CD14-positive monocyte (primary cell): ENCODE results near the gene AMPD3. TPM values are rescaled to one million over a fixed set of nuclear protein-coding genes. Genes with fewer than 3 reads are reported as not detected.

Experiments
- DNase-seq, 3 donors: peaks; one replicate each; pipeline ENCODE4 v3.0.0-alpha.2; 2011 to 2022
- H2AFZ ChIP-seq: 2 replicates; pipeline ENCODE4 v1.6.0; 2012; ENCODE audit warnings: mild to moderate bottlenecking, low read depth, low read length, inconsistent platforms; ENCODE audit not compliant: insufficient read depth, poor library complexity, severe bottlenecking
- H3K27ac ChIP-seq, 2 donors: 1 replicate in 1 of 2; 2 replicates in 1 of 2; pipeline ENCODE4 v1.5.1; 2012 to 2013; ENCODE audit warnings: low read length in 2 of 2, control low read depth in 1 of 2, inconsistent platforms in 1 of 2, low read depth in 1 of 2, mild to moderate bottlenecking in 1 of 2
- H3K27me3 ChIP-seq, 2 donors: one replicate each; pipeline versions ENCODE4 v1.6.0 to v1.6.1; 2011 to 2013; ENCODE audit warnings: low read length in 2 of 2; ENCODE audit not compliant: control insufficient read depth in 2 of 2, insufficient read depth in 2 of 2
- H3K36me3 ChIP-seq, 2 donors: replicated peaks in 1 of 2; 1 replicate in 1 of 2; 2 replicates in 1 of 2; pipeline versions ENCODE4 v1.5.1 to v1.6.1; 2012 to 2013; ENCODE audit warnings: low read length in 2 of 2, control low read depth in 1 of 2, inconsistent platforms in 1 of 2, mild to moderate bottlenecking in 1 of 2; ENCODE audit not compliant: insufficient read depth in 2 of 2, control insufficient read depth in 1 of 2
- H3K4me1 ChIP-seq, 2 donors: 1 replicate in 1 of 2; 2 replicates in 1 of 2; pipeline versions ENCODE4 v1.5.1 to v1.6.1; 2012 to 2013; ENCODE audit warnings: low read length in 2 of 2, control low read depth in 1 of 2, inconsistent platforms in 1 of 2, mild to moderate bottlenecking in 1 of 2, moderate library complexity in 1 of 2; ENCODE audit not compliant: insufficient read depth in 2 of 2, control insufficient read depth in 1 of 2
- H3K4me2 ChIP-seq: replicated peaks from 2 replicates; pipeline ENCODE3; 2012; ENCODE audit warnings: low read length, moderate library complexity, mild to moderate bottlenecking; ENCODE audit not compliant: poor library complexity, severe bottlenecking; ENCODE audit errors: extremely low read depth
- H3K4me3 ChIP-seq, 3 experiments: fragments of 200-600 bp in 1 of 3; sonication (generic) in 1 of 3; replicated peaks in 1 of 3; 1 replicate in 2 of 3; 2 replicates in 1 of 3; pipeline ENCODE4 v1.5.1; 2011 to 2013; ENCODE audit warnings: low read length in 3 of 3, mild to moderate bottlenecking in 3 of 3, control low read depth in 2 of 3, low read depth in 2 of 3, inconsistent platforms in 1 of 3, moderate library complexity in 1 of 3
- H3K79me2 ChIP-seq: 2 replicates; pipeline ENCODE4 v1.6.0; 2012; ENCODE audit warnings: mild to moderate bottlenecking, control low read depth, inconsistent platforms, low read length, moderate library complexity; ENCODE audit not compliant: insufficient read depth
- H3K9ac ChIP-seq: 2 replicates; pipeline ENCODE4 v1.6.0; 2017; ENCODE audit warnings: low read length, mild to moderate bottlenecking; ENCODE audit not compliant: insufficient read depth, poor library complexity, severe bottlenecking
- H3K9me3 ChIP-seq, 2 donors: replicated peaks in 1 of 2; 1 replicate in 1 of 2; 2 replicates in 1 of 2; pipeline versions ENCODE4 v1.5.1 to v1.6.1; 2012 to 2013; ENCODE audit warnings: low read length in 2 of 2, control low read depth in 1 of 2; ENCODE audit not compliant: control insufficient read depth in 1 of 2, insufficient read depth in 1 of 2
- H4K20me1 ChIP-seq: 2 replicates; pipeline ENCODE4 v1.6.0; 2012; ENCODE audit warnings: mild to moderate bottlenecking, low read length, control low read depth, moderate library complexity; ENCODE audit not compliant: insufficient read depth
- H3K27ac Mint-ChIP-seq, 7 donors: one replicate each; pipeline ENCODE4 v1.8.0; 2020; ENCODE audit warnings: mild to moderate bottlenecking in 7 of 7, mixed read lengths in 7 of 7, moderate library complexity in 6 of 7, inconsistent platforms in 2 of 7
- H3K27me3 Mint-ChIP-seq, 3 donors: one replicate each; pipeline ENCODE4 v1.8.0; 2021 to 2022; ENCODE audit warnings: low read depth in 3 of 3, mild to moderate bottlenecking in 3 of 3, mixed read lengths in 3 of 3, moderate library complexity in 3 of 3, inconsistent platforms in 1 of 3
- H3K36me3 Mint-ChIP-seq, 2 donors: one replicate each; pipeline ENCODE4 v1.8.0; 2020; ENCODE audit warnings: mixed read lengths in 2 of 2, inconsistent platforms in 1 of 2, mild to moderate bottlenecking in 1 of 2
- H3K4me1 Mint-ChIP-seq: one replicate; pipeline ENCODE4 v1.8.0; 2020; ENCODE audit warnings: mild to moderate bottlenecking, mixed read lengths
- H3K4me3 Mint-ChIP-seq, 2 donors: one replicate each; pipeline ENCODE4 v1.8.0; 2020; ENCODE audit warnings: mild to moderate bottlenecking in 2 of 2, mixed read lengths in 2 of 2, moderate library complexity in 1 of 2
- H3K9me3 Mint-ChIP-seq, 7 donors: one replicate each; pipeline ENCODE4 v1.8.0; 2020 to 2022; ENCODE audit warnings: mixed read lengths in 7 of 7, mild to moderate bottlenecking in 6 of 7, moderate library complexity in 6 of 7, inconsistent platforms in 2 of 7
- WGBS: methylation state at CpG from one replicate; pipeline ENCODE4 v1.1.5; 2013; ENCODE audit warnings: missing lambda C conversion rate; ENCODE audit not compliant: insufficient coverage; 5-methylcytosine and 5-hydroxymethylcytosine counted together
- intact Hi-C, 2 donors: fragments of 100-400 bp; cut with micrococcal nuclease; formaldehyde crosslinking; loops; one replicate each; pipeline versions ENCODE4 v1.15.0 to v1.15.1; 2023
- polyA plus RNA-seq, 3 donors: library from polyadenylated mRNA; depleted of rRNA in 1 of 3; unstranded in 2 of 3; stranded (reverse) in 1 of 3; fragments of 300-500 nt in 2 of 3; fragments of >200 nt in 1 of 3; fragmentation: Illumina TruSeq in 2 of 3; gene quantifications; 1 replicate in 2 of 3; 2 replicates in 1 of 3; pipeline ENCODE4 v1.2.3, GENCODE V29; 2012 to 2021
- TF ChIP-seq, protein P1 (sequence below): fragments of 200-600 bp; IDR thresholded peaks from one replicate; pipeline ENCODE4 v1.8.0; 2022; ENCODE audit warnings: antibody characterized with exemption, mild to moderate bottlenecking

Gene AMPD3
- polyA plus RNA-seq, 3 donors: 10.5 to 24.3 (median 14.3) TPM

DNA sequence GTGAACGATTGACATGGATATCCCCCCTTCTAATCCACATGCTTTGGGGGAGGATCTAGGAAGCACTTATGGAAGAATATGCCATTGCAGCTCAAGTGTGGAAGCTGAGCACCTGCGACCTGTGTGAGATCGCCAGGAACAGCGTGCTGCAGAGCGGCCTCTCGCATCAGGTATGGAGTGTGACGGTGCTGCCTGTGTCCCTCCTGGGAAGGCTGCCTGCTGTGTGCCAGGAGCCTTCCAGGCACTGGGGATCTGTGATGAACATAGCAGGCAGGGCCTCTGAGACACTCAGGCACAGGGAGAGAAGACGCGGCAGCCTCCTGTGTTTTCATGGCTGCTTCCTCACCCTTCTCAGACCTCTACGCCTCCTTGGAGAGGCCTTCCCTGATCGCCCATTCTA is 49.4 kb downstream of the AMPD3 start:
- Histone ChIP-seq H3K79me2 (peaks cover 7% of the 10 kb centered on the region), H3K4me2 (peak overlapping the region; percentile 56), H3K9ac (peak overlapping the region; percentile 17), H4K20me1 (no peaks in the 10 kb centered on the region), H3K9me3 (no peaks in the 10 kb centered on the region), H3K4me3 (peak overlapping the region in 1 of 3 experiments; percentile 24), H3K27me3 (no peaks in the 10 kb centered on the region), H3K27ac (peak overlapping the region; percentile 76 to 97), H3K4me1 (peaks cover 59 to 66% of the 10 kb centered on the region in 2 donors), H2AFZ (no peak overlapping the region), H3K36me3 (peaks cover 19 to 33% of the 10 kb centered on the region in 2 donors)
- no peaks in the 10 kb centered on the region for H3K9me3 Mint-ChIP-seq
- peaks cover 50% of the 10 kb centered on the region for H3K4me1 Mint-ChIP-seq
- peak overlapping the region in 1 of 2 donors; percentile 59 for H3K4me3 Mint-ChIP-seq
- 97% methylated on average over 8 of the region's 11 CpGs for WGBS
- no peak for DNase-seq
- TF ChIP-seq, protein P1, sequence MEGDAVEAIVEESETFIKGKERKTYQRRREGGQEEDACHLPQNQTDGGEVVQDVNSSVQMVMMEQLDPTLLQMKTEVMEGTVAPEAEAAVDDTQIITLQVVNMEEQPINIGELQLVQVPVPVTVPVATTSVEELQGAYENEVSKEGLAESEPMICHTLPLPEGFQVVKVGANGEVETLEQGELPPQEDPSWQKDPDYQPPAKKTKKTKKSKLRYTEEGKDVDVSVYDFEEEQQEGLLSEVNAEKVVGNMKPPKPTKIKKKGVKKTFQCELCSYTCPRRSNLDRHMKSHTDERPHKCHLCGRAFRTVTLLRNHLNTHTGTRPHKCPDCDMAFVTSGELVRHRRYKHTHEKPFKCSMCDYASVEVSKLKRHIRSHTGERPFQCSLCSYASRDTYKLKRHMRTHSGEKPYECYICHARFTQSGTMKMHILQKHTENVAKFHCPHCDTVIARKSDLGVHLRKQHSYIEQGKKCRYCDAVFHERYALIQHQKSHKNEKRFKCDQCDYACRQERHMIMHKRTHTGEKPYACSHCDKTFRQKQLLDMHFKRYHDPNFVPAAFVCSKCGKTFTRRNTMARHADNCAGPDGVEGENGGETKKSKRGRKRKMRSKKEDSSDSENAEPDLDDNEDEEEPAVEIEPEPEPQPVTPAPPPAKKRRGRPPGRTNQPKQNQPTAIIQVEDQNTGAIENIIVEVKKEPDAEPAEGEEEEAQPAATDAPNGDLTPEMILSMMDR: no peak
- peaks cover 0 to 3% (median 0%) of the 10 kb centered on the region in 3 donors for H3K27me3 Mint-ChIP-seq
- peaks cover 49 to 60% of the 10 kb centered on the region in 2 donors for H3K36me3 Mint-ChIP-seq
- intact Hi-C loops: loop anchor here in 1 of 2 donors (5.0 to 10.0 kb wide), 2 partner anchors 47 to 230 kb away; partner anchors contain the start of gene AMPD3
- peak overlapping the region; percentile 95 to 98 (median 97) for H3K27ac Mint-ChIP-seq

DNA sequence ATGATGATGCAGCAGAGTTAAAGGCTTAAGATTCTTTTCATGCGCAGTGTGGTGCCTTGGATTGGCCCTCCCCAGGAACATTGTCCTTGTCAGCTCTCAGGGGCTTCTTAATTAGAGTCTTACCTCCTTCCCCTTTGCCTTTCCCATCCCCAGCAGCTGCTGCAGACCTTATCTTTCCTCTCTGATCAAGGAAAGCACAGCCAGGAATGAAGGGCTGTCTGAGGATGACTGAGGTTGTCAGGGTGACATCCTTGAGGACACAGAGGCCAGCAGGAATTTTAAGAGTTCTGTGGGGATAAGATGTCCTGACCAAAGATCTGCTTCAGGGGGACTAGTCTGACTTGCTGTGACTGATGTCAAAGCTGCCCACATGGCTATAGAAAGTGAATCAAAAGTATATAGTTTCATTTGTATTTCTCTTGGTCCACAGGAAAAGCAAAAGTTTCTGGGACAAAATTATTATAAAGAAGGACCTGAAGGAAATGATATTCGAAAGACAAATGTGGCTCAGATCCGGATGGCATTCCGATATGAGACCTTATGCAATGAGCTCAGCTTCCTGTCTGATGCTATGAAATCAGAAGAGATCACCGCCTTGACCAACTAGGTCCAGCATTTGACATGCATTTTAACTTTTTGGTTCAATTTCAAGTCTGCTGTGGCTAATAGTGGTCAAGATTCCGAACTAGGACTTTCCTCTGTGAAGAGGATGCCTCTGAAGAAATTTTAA is 50.4 kb downstream of the AMPD3 start:
- Histone ChIP-seq H3K4me2 (peak overlapping the region; percentile 11), H3K9ac (no peak overlapping the region), H3K27ac (peak overlapping the region; percentile 76 to 97), H3K27me3 (no peaks in the 10 kb centered on the region), H3K79me2 (peaks cover 7% of the 10 kb centered on the region), H3K4me3 (peak overlapping the region in 1 of 3 experiments; percentile 24), H2AFZ (no peak overlapping the region), H3K36me3 (peaks cover 10 to 24% of the 10 kb centered on the region in 2 donors), H4K20me1 (no peaks in the 10 kb centered on the region), H3K4me1 (peaks cover 59 to 63% of the 10 kb centered on the region in 2 donors), H3K9me3 (no peaks in the 10 kb centered on the region)
- H3K9me3 Mint-ChIP-seq: no peaks in the 10 kb centered on the region
- TF ChIP-seq, protein P1: no peak
- H3K36me3 Mint-ChIP-seq: peaks cover 39 to 50% of the 10 kb centered on the region in 2 donors
- no peak overlapping the region for H3K4me3 Mint-ChIP-seq
- H3K27me3 Mint-ChIP-seq: peaks cover 0 to 3% (median 0%) of the 10 kb centered on the region in 3 donors
- H3K27ac Mint-ChIP-seq: peak overlapping the region; percentile 84 to 98 (median 96)
- intact Hi-C loops: loop anchor here in 1 of 2 donors (10.0 kb wide), 1 partner anchor 229 kb away; no protein-coding TSS in a partner anchor
- DNase-seq: peak; percentile 23 to 58 (median 45)
- 52% methylated on average over 5 of the region's 6 CpGs for WGBS
- peaks cover 50% of the 10 kb centered on the region for H3K4me1 Mint-ChIP-seq
